ENCODE data around the gene GINS1.

- TF ChIP-seq POLR2A (IDR thresholded peaks at IDR 0.05) (no peak), CTCF (IDR thresholded peaks at IDR 0.05) (no peak)
Observed at GRCh38 chr20:25467441-25467840, 60.0 kb downstream of the GINS1 start.

Measured in ovary (tissue), 3 donors.